Mammary epithelial cell (primary cell): ENCODE measurements around the gene PLEKHA5.

ENCODE experiments used
- EZH2 ChIP-seq: IDR thresholded peaks from 2 replicates; pipeline ENCODE4 v1.6.1; 2012; ENCODE audit warnings: low read length, inconsistent platforms, borderline replicate concordance
- TF ChIP-seq, protein P1 (sequence below), 2 donors: IDR thresholded peaks in 1 of 2; conservative IDR thresholded peaks in 1 of 2; 2 replicates each; pipeline ENCODE4 v1.5.1; 2011 to 2012; ENCODE audit warnings: inconsistent platforms in 2 of 2, low read length in 2 of 2, mild to moderate bottlenecking in 2 of 2, control low read depth in 1 of 2, low read depth in 1 of 2; ENCODE audit not compliant: insufficient read depth in 1 of 2; ENCODE audit errors: extremely low read depth in 1 of 2

DNA sequence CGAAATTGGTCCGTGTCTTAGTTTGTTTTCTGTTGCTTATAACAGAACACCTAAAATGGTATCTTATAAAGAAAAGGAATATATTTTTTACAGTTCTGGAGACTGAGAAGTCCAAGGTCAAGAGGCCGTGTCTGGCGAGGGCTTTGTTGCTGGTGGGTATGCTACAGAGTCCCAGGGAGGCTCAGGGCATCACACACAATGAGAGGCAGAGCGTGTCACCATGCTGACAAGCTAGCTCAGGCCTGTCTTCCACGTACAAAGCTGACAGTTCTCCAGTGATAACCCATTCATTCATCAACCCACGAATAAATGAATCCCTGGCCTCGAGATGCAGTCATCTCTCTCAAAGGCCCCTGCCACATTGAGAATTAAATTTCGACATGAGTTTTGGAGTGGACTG lies 253.0 kb downstream of the PLEKHA5 start:
- TF ChIP-seq, protein P1, sequence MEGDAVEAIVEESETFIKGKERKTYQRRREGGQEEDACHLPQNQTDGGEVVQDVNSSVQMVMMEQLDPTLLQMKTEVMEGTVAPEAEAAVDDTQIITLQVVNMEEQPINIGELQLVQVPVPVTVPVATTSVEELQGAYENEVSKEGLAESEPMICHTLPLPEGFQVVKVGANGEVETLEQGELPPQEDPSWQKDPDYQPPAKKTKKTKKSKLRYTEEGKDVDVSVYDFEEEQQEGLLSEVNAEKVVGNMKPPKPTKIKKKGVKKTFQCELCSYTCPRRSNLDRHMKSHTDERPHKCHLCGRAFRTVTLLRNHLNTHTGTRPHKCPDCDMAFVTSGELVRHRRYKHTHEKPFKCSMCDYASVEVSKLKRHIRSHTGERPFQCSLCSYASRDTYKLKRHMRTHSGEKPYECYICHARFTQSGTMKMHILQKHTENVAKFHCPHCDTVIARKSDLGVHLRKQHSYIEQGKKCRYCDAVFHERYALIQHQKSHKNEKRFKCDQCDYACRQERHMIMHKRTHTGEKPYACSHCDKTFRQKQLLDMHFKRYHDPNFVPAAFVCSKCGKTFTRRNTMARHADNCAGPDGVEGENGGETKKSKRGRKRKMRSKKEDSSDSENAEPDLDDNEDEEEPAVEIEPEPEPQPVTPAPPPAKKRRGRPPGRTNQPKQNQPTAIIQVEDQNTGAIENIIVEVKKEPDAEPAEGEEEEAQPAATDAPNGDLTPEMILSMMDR (conservative IDR thresholded peaks at IDR 0.05 in 1 of 2, IDR thresholded peaks at IDR 0.05 in 1 of 2; ENCODE audit: extremely low read depth in 1 of 2, insufficient read depth in 1 of 2, low read depth in 1 of 2, low read length in 2 of 2) = no peak
- no peak for TF ChIP-seq EZH2
